GM06990 (cell line): ENCODE data around the gene IRAK1BP1.
"Not testable (repeated sequence)": the region's sequence is repeated elsewhere in the genome, so short reads cannot be mapped to it uniquely, and the experiment has no call there.

Experiments
- DNase-seq: peaks from one replicate; pipeline ENCODE4 v3.0.0-alpha.2; 2011; ENCODE audit not compliant: insufficient read length; ENCODE audit errors: extremely low read depth
- H3K27me3 ChIP-seq: replicated peaks from 2 replicates; pipeline ENCODE4 v1.6.0; 2011; ENCODE audit warnings: low read length; ENCODE audit not compliant: control insufficient read depth, insufficient read depth
- H3K36me3 ChIP-seq: 2 replicates; pipeline ENCODE4 v1.5.1; 2011; ENCODE audit warnings: low read length; ENCODE audit not compliant: control insufficient read depth, insufficient read depth
- H3K4me3 ChIP-seq: replicated peaks from 2 replicates; pipeline ENCODE4 v1.5.1; 2011; ENCODE audit warnings: low read depth, mild to moderate bottlenecking, control low read depth, low read length
- TF ChIP-seq, protein P1 (sequence below): IDR thresholded peaks from 2 replicates; pipeline ENCODE4 v1.5.1; 2011; ENCODE audit warnings: low read length, control low read depth, mild to moderate bottlenecking, inconsistent platforms; ENCODE audit not compliant: insufficient read depth, poor library complexity, severe bottlenecking

Gene IRAK1BP1

DNA sequence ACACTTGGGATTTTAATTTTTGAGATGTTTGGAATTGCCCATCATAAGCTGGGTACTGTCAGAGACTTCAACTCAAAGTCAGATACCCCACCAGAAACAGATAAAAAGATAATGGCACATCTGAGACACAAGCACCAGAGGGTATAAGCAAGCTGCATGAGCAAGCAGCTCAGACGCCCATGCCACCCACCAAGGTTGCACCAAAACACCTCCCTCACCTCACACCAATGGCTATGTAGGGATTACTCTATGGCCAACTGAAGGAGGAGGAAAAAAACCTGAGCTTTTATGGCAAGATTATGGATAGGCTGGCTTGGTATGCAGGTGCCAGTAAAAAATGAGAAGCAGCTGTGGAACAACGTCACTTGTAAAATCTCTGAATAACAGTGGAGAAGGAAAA is 3.8 kb upstream of the IRAK1BP1 start:
- Histone ChIP-seq H3K4me3 (no peak overlapping the region), H3K27me3 (no peaks in the 10 kb centered on the region), H3K36me3 (no peaks in the 10 kb centered on the region)
- TF ChIP-seq, protein P1, sequence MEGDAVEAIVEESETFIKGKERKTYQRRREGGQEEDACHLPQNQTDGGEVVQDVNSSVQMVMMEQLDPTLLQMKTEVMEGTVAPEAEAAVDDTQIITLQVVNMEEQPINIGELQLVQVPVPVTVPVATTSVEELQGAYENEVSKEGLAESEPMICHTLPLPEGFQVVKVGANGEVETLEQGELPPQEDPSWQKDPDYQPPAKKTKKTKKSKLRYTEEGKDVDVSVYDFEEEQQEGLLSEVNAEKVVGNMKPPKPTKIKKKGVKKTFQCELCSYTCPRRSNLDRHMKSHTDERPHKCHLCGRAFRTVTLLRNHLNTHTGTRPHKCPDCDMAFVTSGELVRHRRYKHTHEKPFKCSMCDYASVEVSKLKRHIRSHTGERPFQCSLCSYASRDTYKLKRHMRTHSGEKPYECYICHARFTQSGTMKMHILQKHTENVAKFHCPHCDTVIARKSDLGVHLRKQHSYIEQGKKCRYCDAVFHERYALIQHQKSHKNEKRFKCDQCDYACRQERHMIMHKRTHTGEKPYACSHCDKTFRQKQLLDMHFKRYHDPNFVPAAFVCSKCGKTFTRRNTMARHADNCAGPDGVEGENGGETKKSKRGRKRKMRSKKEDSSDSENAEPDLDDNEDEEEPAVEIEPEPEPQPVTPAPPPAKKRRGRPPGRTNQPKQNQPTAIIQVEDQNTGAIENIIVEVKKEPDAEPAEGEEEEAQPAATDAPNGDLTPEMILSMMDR, result no peak
- DNase-seq, result no peak

DNA sequence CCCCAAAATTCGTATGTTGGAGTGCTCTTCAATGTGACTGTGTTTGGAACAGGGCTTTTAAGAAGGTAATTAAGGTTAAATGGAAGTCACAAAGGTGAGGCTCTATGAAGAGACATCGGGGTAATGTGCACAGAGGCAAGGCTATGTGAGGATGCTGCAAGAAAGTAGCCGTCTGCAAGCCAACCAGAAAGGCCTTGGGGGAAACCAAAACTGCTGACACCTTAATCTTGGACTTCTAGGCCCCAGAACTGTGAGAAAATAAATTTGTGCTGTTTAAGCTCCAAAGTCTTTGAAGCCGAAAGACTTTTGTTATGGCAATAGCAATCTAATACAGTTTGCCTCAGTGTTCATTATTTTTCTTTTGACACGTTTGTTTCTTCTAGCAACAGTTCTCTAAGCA is 2.4 kb upstream of the IRAK1BP1 start:
- Histone ChIP-seq H3K27me3 (no peaks in the 10 kb centered on the region), H3K4me3 (no peak overlapping the region), H3K36me3 (no peaks in the 10 kb centered on the region)
- no peak for DNase-seq
- TF ChIP-seq, protein P1, result no peak

- Histone ChIP-seq H3K36me3 (no peaks in the 10 kb centered on the region), H3K27me3 (no peaks in the 10 kb centered on the region), H3K4me3 (peak overlapping the region; percentile 67)
- TF ChIP-seq, protein P1, result no peak
- DNase-seq, result no peak
Measured at GRCh38 chr6:78867020-78867369, 356 bp upstream of the IRAK1BP1 start.

- H3K4me3 ChIP-seq, result peak overlapping the region; percentile 67
- no peak for DNase-seq
- H3K27me3 ChIP-seq, result no peaks in the 10 kb centered on the region
- no peaks in the 10 kb centered on the region for H3K36me3 ChIP-seq
- TF ChIP-seq, protein P1, result no peak
Measured at GRCh38 chr6:78868116-78868515, 765 bp downstream of the IRAK1BP1 start.

GRCh38 chr6:78875505-78875904 is 8.2 kb downstream of the IRAK1BP1 start:
- Histone ChIP-seq H3K36me3 (no peaks in the 10 kb centered on the region), H3K27me3 (no peaks in the 10 kb centered on the region), H3K4me3 (no peak overlapping the region)
- DNase-seq, result no peak
- TF ChIP-seq, protein P1, result no peak

- DNase-seq, result no peak
- TF ChIP-seq, protein P1, result no peak
- no peaks in the 10 kb centered on the region for H3K36me3 ChIP-seq
- no peaks in the 10 kb centered on the region for H3K27me3 ChIP-seq
- H3K4me3 ChIP-seq, result no peak overlapping the region
Measured at GRCh38 chr6:78883651-78884050, 16.3 kb downstream of the IRAK1BP1 start.

DNA sequence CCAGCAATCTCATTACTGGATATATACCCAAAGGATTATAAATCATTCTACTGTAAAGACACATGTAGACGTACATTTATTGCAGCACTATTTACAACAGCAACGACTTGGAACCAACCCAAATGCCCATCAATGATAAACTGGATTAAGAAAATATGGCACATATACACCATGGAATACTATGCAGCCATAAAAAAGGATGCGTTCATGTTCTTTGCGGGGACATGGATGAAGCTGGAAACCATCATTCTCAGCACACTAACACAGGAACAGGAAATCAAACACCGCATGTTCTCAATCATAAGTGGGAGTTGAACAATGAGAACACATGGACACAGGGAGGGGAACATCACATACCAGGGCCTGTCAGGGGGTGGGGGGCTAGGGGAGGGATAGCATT is 22.6 kb downstream of the IRAK1BP1 start:
- H3K36me3 ChIP-seq, H3K27me3 ChIP-seq, H3K4me3 ChIP-seq, DNase-seq: not testable (repeated sequence)
